Fibroblast of lung (primary cell): ENCODE results near the gene RPS15. TPM values are rescaled to one million over a fixed set of nuclear protein-coding genes. Genes with fewer than 3 reads are reported as not detected.

ENCODE experiments used
- DNase-seq, 2 donors: peaks; one replicate each; pipeline versions ENCODE4 v3.0.0 to v3.0.0-alpha.2; 2010; ENCODE audit warnings: low read depth in 2 of 2
- H2AFZ ChIP-seq: 2 replicates; pipeline ENCODE4 v1.5.1; 2012; ENCODE audit warnings: low read length, control low read depth, inconsistent platforms
- H3K27ac ChIP-seq: 2 replicates; pipeline ENCODE4 v1.5.1; 2011; ENCODE audit warnings: low read length, control low read depth; ENCODE audit not compliant: insufficient read depth
- H3K27me3 ChIP-seq: 2 replicates; pipeline ENCODE4 v1.5.1; 2011; ENCODE audit warnings: mild to moderate bottlenecking, low read length; ENCODE audit not compliant: control insufficient read depth, insufficient read depth
- H3K36me3 ChIP-seq: 2 replicates; pipeline ENCODE4 v1.5.1; 2011; ENCODE audit warnings: low read length; ENCODE audit not compliant: control insufficient read depth, insufficient read depth
- H3K4me1 ChIP-seq: 2 replicates; pipeline ENCODE4 v1.5.1; 2011; ENCODE audit warnings: low read length; ENCODE audit not compliant: control insufficient read depth, insufficient read depth; ENCODE audit errors: extremely low read depth
- H3K4me2 ChIP-seq: 2 replicates; pipeline ENCODE4 v1.5.1; 2011; ENCODE audit warnings: low read length, control low read depth; ENCODE audit not compliant: insufficient read depth; ENCODE audit errors: extremely low read depth
- H3K4me3 ChIP-seq, 4 experiments: fragments of 200-600 bp in 1 of 4; sonication (generic) in 1 of 4; replicated peaks in 1 of 4; 2 replicates each; pipeline ENCODE4 v1.5.1; 2011 to 2016; ENCODE audit warnings: low read length in 4 of 4, low read depth in 3 of 4, mild to moderate bottlenecking in 3 of 4, control low read depth in 2 of 4, inconsistent platforms in 1 of 4, mixed read lengths in 1 of 4; ENCODE audit not compliant: insufficient read depth in 1 of 4; ENCODE audit errors: control extremely low read depth in 1 of 4
- H3K79me2 ChIP-seq: 2 replicates; pipeline ENCODE4 v1.5.1; 2012; ENCODE audit warnings: mild to moderate bottlenecking, low read length, inconsistent platforms; ENCODE audit not compliant: control insufficient read depth, insufficient read depth
- H3K9ac ChIP-seq: 2 replicates; pipeline ENCODE4 v1.5.1; 2011; ENCODE audit warnings: mild to moderate bottlenecking, low read length, control low read depth; ENCODE audit not compliant: insufficient read depth
- H3K9me3 ChIP-seq: 2 replicates; pipeline ENCODE4 v1.5.1; 2012; ENCODE audit warnings: low read depth, low read length; ENCODE audit not compliant: control insufficient read depth, insufficient read depth
- H4K20me1 ChIP-seq: 2 replicates; pipeline ENCODE4 v1.5.1; 2011; ENCODE audit warnings: low read length; ENCODE audit not compliant: control insufficient read depth, insufficient read depth; ENCODE audit errors: extremely low read depth
- EZH2 ChIP-seq: IDR thresholded peaks from 2 replicates; pipeline ENCODE4 v1.5.1; 2012; ENCODE audit warnings: low read length, control low read depth, mild to moderate bottlenecking; ENCODE audit errors: missing control alignments
- polyA plus RNA-seq, 2 donors: library from polyadenylated mRNA; depleted of rRNA in 1 of 2; stranded (reverse) in 1 of 2; unstranded in 1 of 2; fragments of >200 nt; gene quantifications; 2 replicates each; pipeline ENCODE4 v1.2.1, GENCODE V29; 2011 to 2012; ENCODE audit warnings: missing spikeins in 1 of 2
- total RNA-seq: library from RNA; depleted of rRNA; stranded (reverse); fragments of >200 nt; gene quantifications from 2 replicates; pipeline ENCODE4 v1.2.1, GENCODE V29; 2014
- TF ChIP-seq, protein P1 (sequence below), 2 donors: IDR thresholded peaks in 1 of 2; conservative IDR thresholded peaks in 1 of 2; 1 replicate in 1 of 2; 2 replicates in 1 of 2; pipeline ENCODE4 v1.5.1; 2011 to 2012; ENCODE audit warnings: low read length in 2 of 2, control low read depth in 1 of 2, inconsistent platforms in 1 of 2, low read depth in 1 of 2, mild to moderate bottlenecking in 1 of 2

The RPS15 gene
- total and polyA plus RNA-seq, 2 donors (not counting 1 experiment from before 2014, with no cell fraction given) = 369 to 878 TPM

DNA sequence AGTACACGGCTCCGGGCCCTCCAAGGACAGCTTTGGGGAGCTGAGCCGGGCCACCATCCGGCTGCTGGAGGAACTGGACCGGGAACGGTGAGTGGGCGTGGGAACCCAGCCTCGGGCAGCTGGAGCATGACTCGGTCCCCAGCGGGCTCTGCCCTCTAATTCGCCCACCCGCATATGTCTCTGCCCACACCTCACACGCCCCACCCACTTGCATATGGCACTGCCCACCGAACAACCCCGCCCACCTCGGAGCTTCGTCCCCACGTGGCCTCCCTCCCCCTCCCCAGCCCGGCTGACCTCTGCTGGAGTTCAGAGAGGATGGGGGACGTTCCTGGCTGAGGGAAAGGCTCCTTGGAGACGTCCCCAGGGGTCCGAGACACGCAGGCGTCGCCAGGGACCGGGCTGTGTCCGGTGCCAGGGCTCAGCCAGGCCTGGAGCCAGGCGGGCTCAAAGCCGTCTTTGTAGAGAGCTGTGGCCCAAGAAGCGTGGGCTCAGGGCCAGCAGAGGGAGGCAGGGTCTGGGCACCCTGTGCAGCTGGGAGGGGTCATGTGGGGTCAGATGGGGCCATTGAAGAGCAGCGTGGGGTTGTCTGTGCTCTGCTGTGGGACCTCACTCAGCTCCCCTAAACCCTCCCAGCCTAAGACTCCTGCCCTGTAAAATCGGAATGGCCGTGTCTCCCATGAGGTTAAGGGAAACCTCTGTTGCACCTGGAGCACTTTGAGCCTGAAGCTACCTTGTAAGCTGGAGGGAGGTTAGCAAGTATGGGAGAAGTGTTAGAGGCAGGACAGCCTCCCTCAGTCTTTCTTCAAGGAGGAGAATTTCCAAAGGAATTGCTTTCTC, 15.5 kb downstream of the RPS15 start:
- peak in 1 of 2 donors; percentile 24 for DNase-seq
- Histone ChIP-seq H3K9me3 (no peaks in the 10 kb centered on the region), H2AFZ (no peak overlapping the region), H4K20me1 (no peaks in the 10 kb centered on the region), H3K79me2 (no peaks in the 10 kb centered on the region), H3K4me1 (peaks cover 3% of the 10 kb centered on the region), H3K27ac (no peak overlapping the region), H3K4me2 (no peak overlapping the region), H3K4me3 (no peak overlapping the region), H3K36me3 (no peaks in the 10 kb centered on the region), H3K27me3 (peaks cover 63% of the 10 kb centered on the region), H3K9ac (no peak overlapping the region)
- TF ChIP-seq, protein P1, sequence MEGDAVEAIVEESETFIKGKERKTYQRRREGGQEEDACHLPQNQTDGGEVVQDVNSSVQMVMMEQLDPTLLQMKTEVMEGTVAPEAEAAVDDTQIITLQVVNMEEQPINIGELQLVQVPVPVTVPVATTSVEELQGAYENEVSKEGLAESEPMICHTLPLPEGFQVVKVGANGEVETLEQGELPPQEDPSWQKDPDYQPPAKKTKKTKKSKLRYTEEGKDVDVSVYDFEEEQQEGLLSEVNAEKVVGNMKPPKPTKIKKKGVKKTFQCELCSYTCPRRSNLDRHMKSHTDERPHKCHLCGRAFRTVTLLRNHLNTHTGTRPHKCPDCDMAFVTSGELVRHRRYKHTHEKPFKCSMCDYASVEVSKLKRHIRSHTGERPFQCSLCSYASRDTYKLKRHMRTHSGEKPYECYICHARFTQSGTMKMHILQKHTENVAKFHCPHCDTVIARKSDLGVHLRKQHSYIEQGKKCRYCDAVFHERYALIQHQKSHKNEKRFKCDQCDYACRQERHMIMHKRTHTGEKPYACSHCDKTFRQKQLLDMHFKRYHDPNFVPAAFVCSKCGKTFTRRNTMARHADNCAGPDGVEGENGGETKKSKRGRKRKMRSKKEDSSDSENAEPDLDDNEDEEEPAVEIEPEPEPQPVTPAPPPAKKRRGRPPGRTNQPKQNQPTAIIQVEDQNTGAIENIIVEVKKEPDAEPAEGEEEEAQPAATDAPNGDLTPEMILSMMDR (conservative IDR thresholded peaks at IDR 0.05 in 1 of 2, IDR thresholded peaks at IDR 0.05 in 1 of 2; ENCODE audit: low read depth in 1 of 2, low read length in 2 of 2) = no peak
- TF ChIP-seq EZH2 = peak; percentile 32

DNA sequence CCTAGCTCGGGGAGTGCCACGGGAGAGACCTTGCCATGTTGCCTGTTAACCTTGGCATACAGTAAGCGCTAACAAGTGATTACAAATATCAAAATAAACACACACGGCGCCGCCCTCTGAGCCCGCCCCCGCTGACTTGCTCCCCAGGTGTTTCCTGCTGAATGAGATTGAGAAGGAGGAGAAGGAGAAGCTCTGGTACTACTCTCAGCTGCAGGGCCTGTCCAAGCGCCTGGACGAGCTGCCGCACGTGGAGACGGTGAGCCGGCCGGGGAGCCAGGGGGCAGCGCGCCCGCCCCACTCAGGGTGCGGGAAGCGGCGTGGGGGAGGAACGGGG, 16.8 kb downstream of the RPS15 start:
- Histone ChIP-seq H4K20me1 (no peaks in the 10 kb centered on the region), H3K4me1 (peaks cover 3% of the 10 kb centered on the region), H3K4me3 (no peak overlapping the region), H3K9me3 (no peaks in the 10 kb centered on the region), H3K9ac (no peak overlapping the region), H2AFZ (no peak overlapping the region), H3K27me3 (peaks cover 52% of the 10 kb centered on the region), H3K4me2 (no peak overlapping the region), H3K79me2 (no peaks in the 10 kb centered on the region), H3K27ac (no peak overlapping the region), H3K36me3 (no peaks in the 10 kb centered on the region)
- TF ChIP-seq EZH2 = no peak
- TF ChIP-seq, protein P1 (conservative IDR thresholded peaks at IDR 0.05 in 1 of 2, IDR thresholded peaks at IDR 0.05 in 1 of 2; ENCODE audit: low read depth in 1 of 2, low read length in 2 of 2) = no peak
- no peak for DNase-seq

DNA sequence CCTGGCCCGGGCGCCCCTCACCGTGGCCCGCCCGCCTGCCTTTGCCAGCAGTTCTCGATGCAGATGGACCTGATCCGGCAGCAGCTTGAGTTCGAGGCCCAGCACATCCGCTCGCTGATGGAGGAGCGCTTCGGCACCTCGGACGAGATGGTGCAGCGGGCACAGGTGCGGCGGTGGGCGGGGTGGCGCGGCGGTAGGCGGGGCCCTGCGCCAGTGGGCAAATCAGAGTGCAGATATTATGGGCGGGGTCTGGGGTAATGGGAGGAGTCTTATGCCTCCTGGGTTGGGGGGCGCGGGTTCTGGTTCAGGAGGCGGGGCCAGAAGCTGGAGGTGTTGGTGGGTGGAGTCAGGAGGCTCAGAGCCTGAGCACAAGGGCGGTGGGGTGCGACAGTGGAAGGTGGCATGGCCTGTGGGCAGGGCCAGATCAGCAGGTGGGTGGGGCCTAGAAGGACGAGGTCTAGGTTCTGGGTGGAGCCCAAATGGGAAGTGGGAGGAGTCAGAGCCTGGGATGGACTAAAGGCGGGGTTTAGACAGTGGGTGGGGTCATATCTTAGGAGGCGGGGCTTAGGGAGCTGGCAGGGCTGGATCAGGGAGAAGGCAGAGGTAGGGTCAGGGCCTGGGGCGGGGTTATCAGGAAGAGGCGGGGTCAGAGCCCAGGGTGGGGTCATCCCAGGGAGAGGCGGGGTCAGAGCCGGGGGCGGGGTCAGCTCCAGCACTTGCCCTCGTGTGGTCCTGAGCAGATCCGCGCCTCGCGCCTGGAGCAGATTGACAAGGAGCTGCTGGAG, 17.3 kb downstream of the RPS15 start:
- Histone ChIP-seq H3K79me2 (no peaks in the 10 kb centered on the region), H3K9ac (no peak overlapping the region), H3K4me2 (no peak overlapping the region), H3K4me3 (no peak overlapping the region), H3K36me3 (no peaks in the 10 kb centered on the region), H3K27me3 (peaks cover 46% of the 10 kb centered on the region), H3K4me1 (peaks cover 3% of the 10 kb centered on the region), H2AFZ (no peak overlapping the region), H3K9me3 (no peaks in the 10 kb centered on the region), H4K20me1 (no peaks in the 10 kb centered on the region), H3K27ac (no peak overlapping the region)
- DNase-seq = peak in 1 of 2 donors; percentile 55
- TF ChIP-seq, protein P1 (conservative IDR thresholded peaks at IDR 0.05 in 1 of 2, IDR thresholded peaks at IDR 0.05 in 1 of 2; ENCODE audit: low read depth in 1 of 2, low read length in 2 of 2) = no peak
- TF ChIP-seq EZH2 = no peak
